Endothelial cell of umbilical vein (primary cell): Measurements from ENCODE around the gene WIF1. TPM values are rescaled to one million over a fixed set of nuclear protein-coding genes. Genes with fewer than 3 reads are reported as not detected.

ENCODE experiments used
- BruUV-seq: library from RNA; stranded (reverse); fragments of 400-500 nt; replicated peaks from 2 replicates; lab custom pipeline; 2021; lab: Mats Ljungman, UMichigan
- CTCF ChIA-PET: fragments of 300-600, 350-600 bp; sonication (Branson Sonifier 250); formaldehyde crosslinking; loops from one replicate; lab custom pipeline; 2021; ENCODE audit warnings: antibody characterized with exemption, inconsistent platforms; lab: Charles Lee
- POLR2A ChIA-PET: fragments of 300-600, 350-600 bp; sonication (Branson Sonifier 250); formaldehyde crosslinking; loops from one replicate; lab custom pipeline; 2021; ENCODE audit warnings: antibody characterized with exemption, inconsistent platforms; lab: Charles Lee
- DNase-seq: peaks from one replicate; pipeline ENCODE4 v3.0.0-alpha.2; 2011; ENCODE audit warnings: low read depth, low spot score
- FAIRE-seq: peaks from 2 replicates; lab custom pipeline; 2011; peaks lifted over from hg19 to GRCh38; lab: Jason Lieb, UNC
- H2AFZ ChIP-seq: 2 replicates; pipeline ENCODE4 v1.6.0; 2012; ENCODE audit warnings: low read depth, low read length, control low read depth, inconsistent platforms
- H3K27ac ChIP-seq: 2 replicates; pipeline ENCODE4 v1.5.1; 2011; ENCODE audit warnings: low read depth, mild to moderate bottlenecking, control low read depth, low read length, moderate library complexity; ENCODE audit not compliant: insufficient read depth
- H3K27me3 ChIP-seq, 2 experiments: 2 replicates each; pipeline versions ENCODE4 v1.6.0 to v1.6.1; 2011; ENCODE audit warnings: low read length in 2 of 2, mixed read lengths in 1 of 2; ENCODE audit not compliant: control insufficient read depth in 2 of 2, insufficient read depth in 2 of 2
- H3K36me3 ChIP-seq, 2 experiments: 2 replicates in 1 of 2; 3 replicates in 1 of 2; pipeline ENCODE4 v1.5.1; 2011; ENCODE audit warnings: low read length in 2 of 2, mild to moderate bottlenecking in 1 of 2, moderate library complexity in 1 of 2; ENCODE audit not compliant: control insufficient read depth in 2 of 2, insufficient read depth in 2 of 2; ENCODE audit errors: extremely low read depth in 1 of 2
- H3K4me1 ChIP-seq: 3 replicates; pipeline ENCODE4 v1.5.1; 2011; ENCODE audit warnings: mild to moderate bottlenecking, low read length; ENCODE audit not compliant: control insufficient read depth, insufficient read depth; ENCODE audit errors: extremely low read depth
- H3K4me2 ChIP-seq: 2 replicates; pipeline ENCODE4 v1.6.1; 2011; ENCODE audit warnings: low read length, control low read depth, mixed read lengths; ENCODE audit not compliant: insufficient read depth
- H3K4me3 ChIP-seq, 3 experiments: fragments of 200-600 bp in 1 of 3; sonication (generic), shearing (Covaris generic) in 1 of 3; replicated peaks in 1 of 3; 2 replicates each; pipeline ENCODE4 v1.5.1; 2011 to 2016; ENCODE audit warnings: control low read depth in 3 of 3, low read length in 3 of 3, mild to moderate bottlenecking in 2 of 3, inconsistent platforms in 1 of 3, low read depth in 1 of 3, moderate library complexity in 1 of 3; ENCODE audit not compliant: insufficient read depth in 1 of 3
- H3K79me2 ChIP-seq: 2 replicates; pipeline ENCODE4 v1.6.0; 2012; ENCODE audit warnings: low read length, inconsistent platforms; ENCODE audit not compliant: control insufficient read depth, insufficient read depth
- H3K9ac ChIP-seq: replicated peaks from 2 replicates; pipeline ENCODE3; 2011; ENCODE audit warnings: low read length, control low read depth; ENCODE audit not compliant: insufficient read depth; ENCODE audit errors: extremely low read depth
- H3K9me1 ChIP-seq: replicated peaks from 3 replicates; pipeline ENCODE4 v1.6.0; 2011; ENCODE audit warnings: mild to moderate bottlenecking, low read length; ENCODE audit not compliant: control insufficient read depth, insufficient read depth; ENCODE audit errors: extremely low read depth
- H3K9me3 ChIP-seq: replicated peaks from 2 replicates; pipeline ENCODE4 v1.5.1; 2012; ENCODE audit warnings: low read length, inconsistent platforms; ENCODE audit not compliant: control insufficient read depth, insufficient read depth
- H4K20me1 ChIP-seq: replicated peaks from 2 replicates; pipeline ENCODE3; 2011; ENCODE audit warnings: mild to moderate bottlenecking, low read length; ENCODE audit not compliant: control insufficient read depth, insufficient read depth; ENCODE audit errors: extremely low read depth
- EZH2 ChIP-seq: IDR thresholded peaks from 2 replicates; pipeline ENCODE4 v1.6.1; 2012; ENCODE audit warnings: borderline replicate concordance, low read depth, mild to moderate bottlenecking, moderate library complexity, low read length, inconsistent platforms; ENCODE audit not compliant: severe bottlenecking
- FOS ChIP-seq: IDR thresholded peaks from 2 replicates; pipeline ENCODE4 v1.6.1; 2011; ENCODE audit warnings: mild to moderate bottlenecking, low read length, moderate library complexity, borderline replicate concordance; ENCODE audit not compliant: insufficient read depth
- GATA2 ChIP-seq: IDR thresholded peaks from 2 replicates; pipeline ENCODE4 v1.7.0; 2011; ENCODE audit warnings: low read depth, mild to moderate bottlenecking, moderate library complexity, mixed read lengths, low read length; ENCODE audit not compliant: insufficient read length, insufficient read depth
- JUN ChIP-seq: IDR thresholded peaks from 2 replicates; pipeline ENCODE4 v1.6.1; 2011; ENCODE audit warnings: borderline replicate concordance, low read depth; ENCODE audit not compliant: insufficient read length, insufficient read depth
- MAX ChIP-seq: IDR thresholded peaks from 2 replicates; pipeline ENCODE4 v1.6.1; 2011; ENCODE audit not compliant: insufficient read depth, insufficient read length
- MYC ChIP-seq: IDR thresholded peaks from one replicate; pipeline ENCODE4 v1.6.1; 2011; ENCODE audit warnings: mild to moderate bottlenecking, low read depth, low read length
- POLR2A ChIP-seq: IDR thresholded peaks from 2 replicates; pipeline ENCODE4 v1.6.1; 2012; ENCODE audit warnings: low read depth, mild to moderate bottlenecking, control low read depth, low read length
- POLR2AphosphoS5 ChIP-seq: IDR thresholded peaks from 2 replicates; pipeline ENCODE4 v1.6.1; 2012; ENCODE audit warnings: low read depth, mild to moderate bottlenecking, control low read depth, low read length, moderate library complexity; ENCODE audit not compliant: insufficient read depth
- dilution Hi-C: fragments of 300-500 bp; cut with MboI; formaldehyde crosslinking; loops from one replicate; pipeline ENCODE4 v1.15.0; 2019; ENCODE audit warnings: low sequenced_read_pairs; ENCODE audit not compliant: extremely low pct_ligation_motif_present
- intact Hi-C: fragments of 100-400 bp; cut with micrococcal nuclease; formaldehyde crosslinking; loops from one replicate; pipeline ENCODE4 v1.10.0; 2022
- polyA plus RNA-seq, 4 experiments: library from polyadenylated mRNA; depleted of rRNA in 3 of 4; stranded (reverse) in 3 of 4; unstranded in 1 of 4; fragments of >200 nt; gene quantifications; 2 replicates each; pipeline versions ENCODE4 v1.2.1 to v1.2.3, GENCODE V29; 2011 to 2012; ENCODE audit warnings: missing spikeins in 1 of 4
- total RNA-seq: library from RNA; stranded (reverse); gene quantifications from 2 replicates; pipeline ENCODE4 v1.2.3, GENCODE V29; 2021
- TF ChIP-seq, protein P1 (sequence below), 2 donors: IDR thresholded peaks; 1 replicate in 1 of 2; 2 replicates in 1 of 2; pipeline ENCODE4 v1.5.1; 2011; ENCODE audit warnings: low read length in 2 of 2, mild to moderate bottlenecking in 2 of 2, moderate library complexity in 2 of 2, control low read depth in 1 of 2, inconsistent platforms in 1 of 2, low read depth in 1 of 2; ENCODE audit not compliant: insufficient read depth in 1 of 2; ENCODE audit errors: extremely low read depth in 1 of 2

WIF1 gene
- total and polyA plus RNA-seq, 2 donors (not counting 3 experiments of a cell fraction or from before 2014, with no cell fraction given), result not detected

DNA sequence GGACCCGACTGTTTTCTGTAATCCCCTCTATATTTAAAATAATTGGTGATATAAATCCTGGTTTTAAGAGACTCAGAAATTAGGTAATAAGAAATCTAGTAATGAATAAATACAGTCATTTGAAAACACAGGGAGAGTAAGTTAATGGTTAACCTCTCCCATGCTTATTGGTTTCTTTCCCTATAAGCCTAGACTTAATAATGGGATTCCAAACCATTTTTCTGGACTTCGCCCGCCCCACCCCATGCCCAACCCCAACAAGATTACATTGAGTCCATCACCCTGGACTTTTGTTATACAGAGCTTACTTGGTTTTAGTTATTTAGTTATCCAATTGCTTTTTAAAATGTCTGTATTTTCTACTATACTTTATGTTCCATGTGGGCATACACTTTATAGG lies 98.7 kb downstream of the WIF1 start:
- dilution Hi-C loops, result no loop called here
- Histone ChIP-seq H3K9me3 (no peaks in the 10 kb centered on the region), H3K27ac (no peak overlapping the region), H3K4me1 (no peaks in the 10 kb centered on the region), H2AFZ (no peak overlapping the region), H3K79me2 (no peaks in the 10 kb centered on the region), H4K20me1 (no peaks in the 10 kb centered on the region), H3K9me1 (no peaks in the 10 kb centered on the region), H3K4me2 (no peak overlapping the region), H3K4me3 (no peak overlapping the region), H3K36me3 (no peaks in the 10 kb centered on the region), H3K27me3 (peaks cover 4 to 13% of the 10 kb centered on the region in 2 experiments), H3K9ac (no peak overlapping the region)
- DNase-seq (no peak), FAIRE-seq (no peak)
- CTCF ChIA-PET, result no interaction called here
- TF ChIP-seq MAX (no peak), GATA2 (no peak), MYC (no peak), POLR2AphosphoS5 (no peak), JUN (no peak), POLR2A (no peak), FOS (no peak), EZH2 (no peak)
- TF ChIP-seq, protein P1, sequence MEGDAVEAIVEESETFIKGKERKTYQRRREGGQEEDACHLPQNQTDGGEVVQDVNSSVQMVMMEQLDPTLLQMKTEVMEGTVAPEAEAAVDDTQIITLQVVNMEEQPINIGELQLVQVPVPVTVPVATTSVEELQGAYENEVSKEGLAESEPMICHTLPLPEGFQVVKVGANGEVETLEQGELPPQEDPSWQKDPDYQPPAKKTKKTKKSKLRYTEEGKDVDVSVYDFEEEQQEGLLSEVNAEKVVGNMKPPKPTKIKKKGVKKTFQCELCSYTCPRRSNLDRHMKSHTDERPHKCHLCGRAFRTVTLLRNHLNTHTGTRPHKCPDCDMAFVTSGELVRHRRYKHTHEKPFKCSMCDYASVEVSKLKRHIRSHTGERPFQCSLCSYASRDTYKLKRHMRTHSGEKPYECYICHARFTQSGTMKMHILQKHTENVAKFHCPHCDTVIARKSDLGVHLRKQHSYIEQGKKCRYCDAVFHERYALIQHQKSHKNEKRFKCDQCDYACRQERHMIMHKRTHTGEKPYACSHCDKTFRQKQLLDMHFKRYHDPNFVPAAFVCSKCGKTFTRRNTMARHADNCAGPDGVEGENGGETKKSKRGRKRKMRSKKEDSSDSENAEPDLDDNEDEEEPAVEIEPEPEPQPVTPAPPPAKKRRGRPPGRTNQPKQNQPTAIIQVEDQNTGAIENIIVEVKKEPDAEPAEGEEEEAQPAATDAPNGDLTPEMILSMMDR (IDR thresholded peaks at IDR 0.05; ENCODE audit: extremely low read depth in 1 of 2, insufficient read depth in 1 of 2, low read depth in 1 of 2, low read length in 2 of 2), result no peak
- BruUV-seq, result no TSS peak
- POLR2A ChIA-PET, result no interaction called here
- intact Hi-C loops, result no loop called here
